ENCODE data around the gene WNT7B. TPM values are rescaled to one million over a fixed set of nuclear protein-coding genes. Genes with fewer than 3 reads are reported as not detected.

The WNT7B gene
- total RNA-seq, 6 donors from 2014 or later = 5.2 to 15.6 (median 8.8) TPM

- no peak overlapping the region for H3K4me3 ChIP-seq
- no peaks in the 10 kb centered on the region for H3K27me3 ChIP-seq
- peaks cover 4 to 21% (median 16%) of the 10 kb centered on the region in 4 donors for H3K4me1 ChIP-seq
- no peaks in the 10 kb centered on the region for H3K36me3 ChIP-seq
- H3K27ac ChIP-seq = no peak overlapping the region
- no peak for ATAC-seq (ENCODE audit: low FRiP score in 2 of 2)
- 82% methylated on average over 13 of the region's 13 CpGs; no CpG with 5 or more reads in 1 of the 2 donors for WGBS, 2 donors
- DNase-seq = peak in 1 of 2 donors; percentile 81
- no peaks in the 10 kb centered on the region for H3K9me3 ChIP-seq
- TF ChIP-seq POLR2A (IDR thresholded peaks at IDR 0.05) = no peak
- TF ChIP-seq EP300 (IDR thresholded peaks at IDR 0.05) = no peak
- no peak for TF ChIP-seq POLR2AphosphoS5 (IDR thresholded peaks at IDR 0.05)
- no peak for TF ChIP-seq CTCF (IDR thresholded peaks at IDR 0.05)
Observed at GRCh38 chr22:45906946-45907345, 70.0 kb downstream of the WNT7B start.

GRCh38 chr22:45905924-45906865 is 70.8 kb downstream of the WNT7B start:
- no peaks in the 10 kb centered on the region for H3K36me3 ChIP-seq
- DNase-seq = peak in 1 of 2 donors; percentile 85
- H3K4me3 ChIP-seq = no peak overlapping the region
- no peaks in the 10 kb centered on the region for H3K27me3 ChIP-seq
- no peaks in the 10 kb centered on the region for H3K9me3 ChIP-seq
- ATAC-seq (ENCODE audit: low FRiP score in 2 of 2) = peak in 1 of 2 donors; percentile 3
- WGBS, 2 donors = 53 to 64% methylated on average over 18 to 32 of the region's 33 CpGs
- peaks cover 4 to 17% (median 13%) of the 10 kb centered on the region in 4 donors for H3K4me1 ChIP-seq
- H3K27ac ChIP-seq = no peak overlapping the region
- TF ChIP-seq EP300 (IDR thresholded peaks at IDR 0.05) = no peak
- no peak for TF ChIP-seq CTCF (IDR thresholded peaks at IDR 0.05)
- no peak for TF ChIP-seq POLR2A (IDR thresholded peaks at IDR 0.05)
- TF ChIP-seq POLR2AphosphoS5 (IDR thresholded peaks at IDR 0.05) = no peak

- H3K27ac ChIP-seq = no peak overlapping the region
- WGBS, 2 donors = 65 to 76% methylated on average over 18 to 27 of the region's 27 CpGs
- ATAC-seq (ENCODE audit: low FRiP score in 2 of 2) (no peak), DNase-seq (peak in 1 of 2 donors; percentile 64)
- H3K27me3 ChIP-seq = no peaks in the 10 kb centered on the region
- no peaks in the 10 kb centered on the region for H3K36me3 ChIP-seq
- TF ChIP-seq CTCF (IDR thresholded peaks at IDR 0.05) (no peak), POLR2A (IDR thresholded peaks at IDR 0.05) (no peak), EP300 (IDR thresholded peaks at IDR 0.05) (no peak), POLR2AphosphoS5 (IDR thresholded peaks at IDR 0.05) (no peak)
- peaks cover 4 to 17% (median 12%) of the 10 kb centered on the region in 4 donors for H3K4me1 ChIP-seq
- no peak overlapping the region for H3K4me3 ChIP-seq
- no peaks in the 10 kb centered on the region for H3K9me3 ChIP-seq
Observed at GRCh38 chr22:45905326-45905923, 71.5 kb downstream of the WNT7B start.

GRCh38 chr22:45904236-45904635 is 72.7 kb downstream of the WNT7B start:
- DNase-seq = no peak
- Histone ChIP-seq H3K4me3 (no peak overlapping the region), H3K36me3 (no peaks in the 10 kb centered on the region), H3K27ac (no peak overlapping the region), H3K4me1 (peaks cover 4 to 17% (median 12%) of the 10 kb centered on the region in 4 donors), H3K9me3 (no peaks in the 10 kb centered on the region), H3K27me3 (no peaks in the 10 kb centered on the region)
- 80 to 82% methylated on average over 5 to 7 of the region's 7 CpGs for WGBS, 2 donors
- no peak for ATAC-seq (ENCODE audit: low FRiP score in 2 of 2)
- no peak for TF ChIP-seq POLR2AphosphoS5 (IDR thresholded peaks at IDR 0.05)
- no peak for TF ChIP-seq POLR2A (IDR thresholded peaks at IDR 0.05)
- no peak for TF ChIP-seq EP300 (IDR thresholded peaks at IDR 0.05)
- TF ChIP-seq CTCF (IDR thresholded peaks at IDR 0.05) = no peak
